HG02973 (cell line): Measurements from ENCODE around the gene KLF1.

Experiments used
- ATAC-seq: cut with Tn5 transposase; IDR thresholded peaks from one replicate; pipeline ENCODE4 v1.9.1; 2021; ENCODE audit warnings: moderate library complexity; ENCODE audit not compliant: unreplicated experiment

KLF1 gene

GRCh38 chr19:12838886-12839756, 47.9 kb downstream of the KLF1 start:
- no peak for ATAC-seq

DNA sequence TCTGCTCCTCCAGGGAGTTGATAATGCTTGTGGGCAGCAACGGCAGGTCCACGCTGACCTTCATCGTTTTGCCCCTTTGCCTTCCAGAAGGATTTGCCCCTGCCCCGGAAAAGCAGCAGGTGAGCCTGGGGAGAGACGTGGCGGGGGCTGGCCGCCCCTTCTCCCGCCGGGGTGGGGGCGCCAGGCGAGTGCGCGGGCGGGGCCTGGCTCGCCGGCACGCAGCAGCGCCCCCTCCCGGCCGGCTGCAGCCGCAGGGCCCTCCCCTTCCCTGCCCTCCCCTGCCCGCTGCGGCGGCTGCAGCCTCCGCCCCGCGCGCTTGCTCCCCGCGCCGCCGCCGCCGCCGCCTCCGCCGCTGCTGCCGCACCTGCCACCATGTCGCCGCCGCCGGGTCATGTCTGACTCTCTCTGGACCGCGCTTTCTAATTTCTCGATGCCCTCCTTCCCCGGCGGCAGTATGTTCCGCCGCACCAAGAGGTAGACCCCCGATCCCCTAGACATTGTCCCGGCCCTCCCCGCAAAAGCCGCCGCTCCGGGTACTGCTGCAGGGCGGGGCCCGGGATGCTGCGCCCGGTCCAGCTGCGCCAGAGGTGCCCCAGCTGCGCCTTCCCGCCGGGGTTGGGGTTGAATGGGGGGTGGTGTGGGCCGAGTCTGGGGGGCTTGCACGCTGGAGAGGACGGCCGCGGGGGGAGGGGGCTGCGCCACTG, 48.7 kb downstream of the KLF1 start, which contains the start of gene MAST1:
Gene MAST1, plus strand, starts transcription at position 334 of the 704 bp plus-strand sequence. Its CDS starts 58 bp downstream, at position 392.
- ATAC-seq = no peak

GRCh38 chr19:12837225-12837624, 49.8 kb downstream of the KLF1 start:
- no peak for ATAC-seq

GRCh38 chr19:12836529-12836863, 50.5 kb downstream of the KLF1 start:
- ATAC-seq = no peak

DNA sequence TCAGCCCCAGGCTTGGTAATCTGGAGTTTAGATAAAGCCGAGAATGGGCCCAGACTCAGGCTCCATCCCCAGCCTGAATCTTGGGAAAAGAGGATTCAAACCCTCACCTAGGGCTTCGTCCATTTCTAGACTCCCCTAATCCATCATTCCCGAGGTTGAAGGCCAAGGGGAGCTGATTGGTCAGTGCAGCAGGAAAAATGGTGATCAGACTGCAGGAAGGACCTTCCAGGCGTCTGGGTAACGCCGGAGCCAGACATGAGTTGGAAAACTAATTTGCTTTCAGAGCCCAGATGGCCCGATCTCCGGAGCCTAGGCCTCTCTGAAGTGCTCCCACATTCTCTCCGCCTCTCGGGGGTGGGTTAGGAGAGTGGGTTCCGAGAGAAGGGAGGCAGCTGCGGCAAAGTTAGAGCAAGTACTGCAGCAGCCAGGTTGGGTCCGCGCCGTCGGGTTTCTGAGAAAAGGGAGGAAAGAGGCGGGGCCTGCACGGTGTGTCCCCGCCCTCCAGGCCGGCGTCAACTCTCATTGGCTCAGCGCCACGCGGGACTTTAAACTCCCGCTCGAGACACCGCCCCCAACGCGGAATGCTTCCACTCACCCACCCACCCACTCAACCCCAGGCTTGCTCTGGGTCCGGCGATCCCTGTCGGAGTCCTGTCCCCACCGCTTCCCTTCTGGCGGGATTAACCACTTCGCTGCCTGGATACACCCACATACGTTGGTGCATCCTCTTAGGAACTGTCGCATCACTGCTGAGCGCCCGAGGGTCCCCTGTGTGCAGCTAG, 51.8 kb downstream of the KLF1 start:
- no peak for ATAC-seq

GRCh38 chr19:12834566-12834943, 52.4 kb downstream of the KLF1 start, which contains the start of gene RTBDN:
Gene RTBDN, minus strand, starts transcription at chr19:12834579. Its CDS starts 4,600 bp downstream, at chr19:12829979.
- no peak for ATAC-seq
